Measurements from ENCODE around the gene ST3GAL6.

Gene ST3GAL6

GRCh38 chr3:98776140-98776493, 13.0 kb downstream of the ST3GAL6 start:
- H3K4me2 ChIP-seq = no peak overlapping the region
- no peaks in the 10 kb centered on the region for H4K20me1 ChIP-seq (ENCODE audit: insufficient read depth)
- no peak overlapping the region for H3K27ac ChIP-seq
- no peak for TF ChIP-seq CTCF (conservative IDR thresholded peaks at IDR 0.05; ENCODE audit: low read depth, low read length)
- H3K79me2 ChIP-seq (ENCODE audit: insufficient read depth, low read depth) = peaks cover 34% of the 10 kb centered on the region
- no peaks in the 10 kb centered on the region for H3K27me3 ChIP-seq (ENCODE audit: insufficient read depth, low read depth)
- no peak overlapping the region for H3K9ac ChIP-seq
- no peak overlapping the region for H2AFZ ChIP-seq (ENCODE audit: low read depth)
- H3K4me3 ChIP-seq (IDR thresholded peaks at IDR 0.05; ENCODE audit: insufficient read depth, low read depth, low read length) = no peak overlapping the region
- H3K36me3 ChIP-seq (ENCODE audit: insufficient read depth) = no peaks in the 10 kb centered on the region
- H3K4me1 ChIP-seq (ENCODE audit: low read depth, poor library complexity, severe bottlenecking) = peaks cover 65% of the 10 kb centered on the region

GRCh38 chr3:98777286-98777685, 14.1 kb downstream of the ST3GAL6 start:
- no peaks in the 10 kb centered on the region for H4K20me1 ChIP-seq (ENCODE audit: insufficient read depth)
- H3K9ac ChIP-seq = no peak overlapping the region
- peaks cover 27% of the 10 kb centered on the region for H3K79me2 ChIP-seq (ENCODE audit: insufficient read depth, low read depth)
- peaks cover 53% of the 10 kb centered on the region for H3K4me1 ChIP-seq (ENCODE audit: low read depth, poor library complexity, severe bottlenecking)
- no peaks in the 10 kb centered on the region for H3K36me3 ChIP-seq (ENCODE audit: insufficient read depth)
- H2AFZ ChIP-seq (ENCODE audit: low read depth) = no peak overlapping the region
- H3K4me3 ChIP-seq (IDR thresholded peaks at IDR 0.05; ENCODE audit: insufficient read depth, low read depth, low read length) = no peak overlapping the region
- TF ChIP-seq CTCF (conservative IDR thresholded peaks at IDR 0.05; ENCODE audit: low read depth, low read length) = no peak
- no peaks in the 10 kb centered on the region for H3K27me3 ChIP-seq (ENCODE audit: insufficient read depth, low read depth)
- H3K27ac ChIP-seq = no peak overlapping the region
- H3K4me2 ChIP-seq = no peak overlapping the region

- Histone ChIP-seq H3K36me3 (ENCODE audit: insufficient read depth) (no peaks in the 10 kb centered on the region), H3K27me3 (ENCODE audit: insufficient read depth, low read depth) (no peaks in the 10 kb centered on the region), H3K9ac (no peak overlapping the region), H3K4me3 (IDR thresholded peaks at IDR 0.05; ENCODE audit: insufficient read depth, low read depth, low read length) (no peak overlapping the region), H3K4me1 (ENCODE audit: low read depth, poor library complexity, severe bottlenecking) (peaks cover 48% of the 10 kb centered on the region), H3K79me2 (ENCODE audit: insufficient read depth, low read depth) (peaks cover 23% of the 10 kb centered on the region), H3K27ac (no peak overlapping the region), H4K20me1 (ENCODE audit: insufficient read depth) (no peaks in the 10 kb centered on the region), H2AFZ (ENCODE audit: low read depth) (no peak overlapping the region), H3K4me2 (no peak overlapping the region)
- no peak for TF ChIP-seq CTCF (conservative IDR thresholded peaks at IDR 0.05; ENCODE audit: low read depth, low read length)
These were observed 14.7 kb downstream of the ST3GAL6 start for GRCh38 chr3:98777801-98778220.

- Histone ChIP-seq H3K27me3 (ENCODE audit: insufficient read depth, low read depth) (no peaks in the 10 kb centered on the region), H2AFZ (ENCODE audit: low read depth) (no peak overlapping the region), H3K27ac (no peak overlapping the region), H3K4me3 (IDR thresholded peaks at IDR 0.05; ENCODE audit: insufficient read depth, low read depth, low read length) (no peak overlapping the region), H4K20me1 (ENCODE audit: insufficient read depth) (no peaks in the 10 kb centered on the region), H3K79me2 (ENCODE audit: insufficient read depth, low read depth) (peaks cover 17% of the 10 kb centered on the region; the same call in 1 of the 2 replicates), H3K9ac (no peak overlapping the region), H3K36me3 (ENCODE audit: insufficient read depth) (no peaks in the 10 kb centered on the region), H3K4me1 (ENCODE audit: low read depth, poor library complexity, severe bottlenecking) (peaks cover 44% of the 10 kb centered on the region), H3K4me2 (no peak overlapping the region)
- no peak for TF ChIP-seq CTCF (conservative IDR thresholded peaks at IDR 0.05; ENCODE audit: low read depth, low read length)
These were observed 15.2 kb downstream of the ST3GAL6 start for GRCh38 chr3:98778383-98778782.
